HEK293T (cell line): ENCODE measurements around the gene METAP1D.

ENCODE experiments used
- CTCF ChIA-PET: fragments of 350-600 bp; formaldehyde crosslinking; extraction: SDS; loops from one replicate; lab custom pipeline; 2021; ENCODE audit warnings: antibody characterized with exemption, inconsistent platforms; lab: Yijun Ruan, JAX
- POLR2A ChIA-PET: fragments of 350-600 bp; formaldehyde crosslinking; extraction: SDS; loops from one replicate; lab custom pipeline; 2020; ENCODE audit warnings: antibody characterized with exemption, inconsistent platforms; lab: Yijun Ruan, JAX
- DNase-seq: peaks from one replicate; pipeline ENCODE4 v3.0.0; 2012; ENCODE audit warnings: mixed read lengths; ENCODE audit errors: extremely low spot score
- ARNT ChIP-seq: fragments of 450-650 bp; IDR thresholded peaks from 2 replicates; pipeline ENCODE4 v1.6.1; 2017; ENCODE audit warnings: mild to moderate bottlenecking
- BHLHE40 ChIP-seq: fragments of 450-650 bp; IDR thresholded peaks from 2 replicates; pipeline ENCODE4 v1.6.1; 2016; ENCODE audit warnings: mild to moderate bottlenecking, moderate library complexity, borderline replicate concordance
- CTBP1 ChIP-seq: fragments of 450-650 bp; IDR thresholded peaks from 2 replicates; pipeline ENCODE4 v1.6.1; 2016; ENCODE audit warnings: borderline replicate concordance
- ELF4 ChIP-seq: fragments of 450-650 bp; IDR thresholded peaks from 2 replicates; pipeline ENCODE4 v1.6.1; 2017; ENCODE audit warnings: antibody characterized with exemption
- FOXA1 ChIP-seq: fragments of 450-650 bp; IDR thresholded peaks from 2 replicates; pipeline ENCODE4 v1.6.1; 2016; ENCODE audit warnings: mild to moderate bottlenecking
- FOXK2 ChIP-seq: fragments of 450-650 bp; IDR thresholded peaks from 2 replicates; pipeline ENCODE4 v1.6.1; 2016; ENCODE audit warnings: mild to moderate bottlenecking
- FOXM1 ChIP-seq: fragments of 450-650 bp; IDR thresholded peaks from 2 replicates; pipeline ENCODE4 v1.6.1; 2017; ENCODE audit warnings: mild to moderate bottlenecking, borderline replicate concordance
- HDGF ChIP-seq: fragments of 450-650 bp; IDR thresholded peaks from 2 replicates; pipeline ENCODE4 v1.6.1; 2017; ENCODE audit warnings: antibody characterized with exemption, borderline replicate concordance
- L3MBTL2 ChIP-seq: fragments of 450-650 bp; conservative IDR thresholded peaks from 2 replicates; pipeline ENCODE4 v1.6.1; 2016; ENCODE audit warnings: mild to moderate bottlenecking
- LEF1 ChIP-seq: fragments of 450-650 bp; IDR thresholded peaks from 2 replicates; pipeline ENCODE4 v1.6.1; 2017; ENCODE audit warnings: mild to moderate bottlenecking, borderline replicate concordance
- NFRKB ChIP-seq: fragments of 450-650 bp; IDR thresholded peaks from 2 replicates; pipeline ENCODE4 v1.6.1; 2016; ENCODE audit warnings: mild to moderate bottlenecking, moderate library complexity
- PKNOX1 ChIP-seq: fragments of 450-650 bp; IDR thresholded peaks from 2 replicates; pipeline ENCODE4 v1.6.1; 2016
- SP1 ChIP-seq: fragments of 450-650 bp; IDR thresholded peaks from 2 replicates; pipeline ENCODE4 v1.6.1; 2017
- SUZ12 ChIP-seq: fragments of 450-650 bp; IDR thresholded peaks from 2 replicates; pipeline ENCODE4 v1.6.1; 2016; ENCODE audit warnings: mild to moderate bottlenecking
- TARDBP ChIP-seq: fragments of 450-650 bp; IDR thresholded peaks from 2 replicates; pipeline ENCODE4 v1.6.1; 2016
- ZNF384 ChIP-seq: fragments of 450-650 bp; IDR thresholded peaks from 2 replicates; pipeline ENCODE4 v1.6.1; 2016

Gene METAP1D

GRCh38 chr2:172088245-172089004 lies 88.7 kb downstream of the METAP1D start:
- CTCF ChIA-PET: no interaction called here
- no peak for DNase-seq
- TF ChIP-seq LEF1: no peak
- no peak for TF ChIP-seq ELF4
- no peak for TF ChIP-seq PKNOX1
- no peak for TF ChIP-seq L3MBTL2
- no peak for TF ChIP-seq CTBP1
- no peak for TF ChIP-seq ZNF384
- no peak for TF ChIP-seq FOXA1
- POLR2A ChIA-PET: interaction anchor here (7.8 kb wide), 1 partner anchor 9 kb away, joined by 135 read pairs; no protein-coding TSS in a partner anchor

- no peak for DNase-seq
- POLR2A ChIA-PET: no interaction called here
- no peak for TF ChIP-seq HDGF
- TF ChIP-seq CTBP1: no peak
- TF ChIP-seq FOXA1: no peak
- TF ChIP-seq ARNT: no peak
- TF ChIP-seq ZNF384: no peak
- TF ChIP-seq ELF4: no peak
- no peak for TF ChIP-seq BHLHE40
- CTCF ChIA-PET: no interaction called here
Observed at GRCh38 chr2:172089005-172089504, 89.3 kb downstream of the METAP1D start.

GRCh38 chr2:172089633-172090032 lies 89.9 kb downstream of the METAP1D start:
- TF ChIP-seq LEF1 (no peak), ELF4 (no peak), PKNOX1 (no peak), ZNF384 (no peak), CTBP1 (no peak), FOXM1 (no peak), FOXA1 (no peak), NFRKB (no peak), L3MBTL2 (no peak), HDGF (no peak), FOXK2 (no peak), SUZ12 (no peak)
- ChIA-PET CTCF (no interaction called here), POLR2A (no interaction called here)
- DNase-seq: no peak

GRCh38 chr2:172090044-172090961 lies 90.5 kb downstream of the METAP1D start:
- no peak for DNase-seq
- POLR2A ChIA-PET: interaction anchor here (1.6 kb wide), 1 partner anchor 11 kb away, joined by 5 read pairs; no protein-coding TSS in a partner anchor
- TF ChIP-seq ARNT (no peak), ZNF384 (no peak), ELF4 (no peak)
- CTCF ChIA-PET: no interaction called here

- ChIA-PET CTCF (no interaction called here), POLR2A (interaction anchor here (1.6 kb wide), 1 partner anchor 11 kb away, joined by 5 read pairs; no protein-coding TSS in a partner anchor)
- no peak for DNase-seq
- TF ChIP-seq ZNF384 (no peak), SUZ12 (no peak), PKNOX1 (no peak), LEF1 (no peak), CTBP1 (no peak), FOXA1 (no peak), BHLHE40 (no peak), TARDBP (no peak), L3MBTL2 (no peak), NFRKB (no peak), ARNT (no peak), FOXK2 (no peak), HDGF (no peak), SP1 (no peak)
Observed at GRCh38 chr2:172091000-172091641, 91.4 kb downstream of the METAP1D start.
